B cell (primary cell): ENCODE data around the gene ZC3H11A. TPM values are rescaled to one million over a fixed set of nuclear protein-coding genes. Genes with fewer than 3 reads are reported as not detected.

Experiments
- ATAC-seq: fragments of 200-7000 bp; cut with Tn5 transposase; one replicate; pipeline ENCODE4 v1.10.0; 2021; ENCODE audit warnings: low read depth, mild to moderate bottlenecking, moderate number of reproducible peaks, moderate library complexity
- CTCF ChIA-PET: fragments of 350-600 bp; sonication (Branson Sonifier 250); formaldehyde crosslinking; loops from one replicate; lab custom pipeline; 2021; ENCODE audit warnings: antibody characterized with exemption, inconsistent platforms; lab: Charles Lee
- POLR2A ChIA-PET: fragments of 350-600 bp; sonication (Branson Sonifier 250); formaldehyde crosslinking; loops from one replicate; lab custom pipeline; 2021; ENCODE audit warnings: antibody characterized with exemption; lab: Charles Lee
- DNase-seq: peaks from one replicate; pipeline ENCODE4 v3.0.0; 2013
- H2AFZ ChIP-seq: 2 replicates; pipeline ENCODE4 v1.6.1; 2012; ENCODE audit warnings: mild to moderate bottlenecking, low read depth, low read length; ENCODE audit not compliant: insufficient read depth, poor library complexity, severe bottlenecking
- H3K27ac ChIP-seq, 2 donors: 1 replicate in 1 of 2; 2 replicates in 1 of 2; pipeline ENCODE4 v1.5.1; 2012 to 2013; ENCODE audit warnings: low read length in 2 of 2, mild to moderate bottlenecking in 2 of 2, moderate library complexity in 1 of 2
- H3K27me3 ChIP-seq, 4 experiments: fragments of 200-600 bp in 1 of 4; sonication (generic) in 1 of 4; replicated peaks in 1 of 4; 1 replicate in 2 of 4; 2 replicates in 2 of 4; pipeline versions ENCODE4 v1.6.1 to v1.7.0; 2013 to 2016; ENCODE audit warnings: low read length in 3 of 4, mild to moderate bottlenecking in 2 of 4, mixed read lengths in 1 of 4, moderate library complexity in 1 of 4; ENCODE audit not compliant: insufficient read depth in 4 of 4, control insufficient read depth in 3 of 4; ENCODE audit errors: control extremely low read depth in 1 of 4
- H3K36me3 ChIP-seq, 2 experiments: replicated peaks in 1 of 2; 1 replicate in 1 of 2; 2 replicates in 1 of 2; pipeline versions ENCODE4 v1.6.1 to v1.7.1; 2013; ENCODE audit warnings: low read length in 1 of 2; ENCODE audit not compliant: insufficient read depth in 2 of 2, control insufficient read depth in 1 of 2; ENCODE audit errors: control extremely low read depth in 1 of 2, extremely low read depth in 1 of 2
- H3K4me1 ChIP-seq, 2 donors: fragments of 200-600 bp in 1 of 2; sonication (generic) in 1 of 2; 1 replicate in 1 of 2; 2 replicates in 1 of 2; pipeline versions ENCODE4 v1.5.1 to v1.6.1; 2013 to 2017; ENCODE audit warnings: low read length in 2 of 2; ENCODE audit not compliant: control insufficient read depth in 2 of 2, insufficient read depth in 2 of 2
- H3K4me2 ChIP-seq: replicated peaks from 2 replicates; pipeline ENCODE3; 2012; ENCODE audit warnings: mild to moderate bottlenecking, low read depth, low read length; ENCODE audit not compliant: poor library complexity, severe bottlenecking
- H3K4me3 ChIP-seq, 5 experiments: fragments of 200-600 bp in 1 of 5; sonication (generic) in 1 of 5; 1 replicate in 3 of 5; 2 replicates in 2 of 5; pipeline versions ENCODE4 v1.5.1 to v1.7.0; 2011 to 2016; ENCODE audit warnings: low read length in 4 of 5, mild to moderate bottlenecking in 4 of 5, low read depth in 2 of 5, control low read depth in 1 of 5, moderate library complexity in 1 of 5; ENCODE audit not compliant: insufficient read depth in 1 of 5; ENCODE audit errors: control extremely low read depth in 1 of 5, extremely low read depth in 1 of 5
- H3K79me2 ChIP-seq: fragments of 200-600 bp; sonication (generic); one replicate; pipeline ENCODE4 v1.6.0; 2016; ENCODE audit warnings: low read length; ENCODE audit not compliant: control insufficient read depth, insufficient read depth
- H3K9ac ChIP-seq: fragments of 200-600 bp; sonication (generic); 2 replicates; pipeline ENCODE4 v1.6.1; 2017; ENCODE audit warnings: mild to moderate bottlenecking, low read length, moderate library complexity
- H3K9me3 ChIP-seq, 3 donors: one replicate each; pipeline versions ENCODE4 v1.6.1 to v1.7.1; 2013; ENCODE audit warnings: low read length in 2 of 3; ENCODE audit not compliant: control insufficient read depth in 2 of 3, insufficient read depth in 1 of 3; ENCODE audit errors: control extremely low read depth in 1 of 3
- H4K20me1 ChIP-seq: 2 replicates; pipeline ENCODE4 v1.6.0; 2012; ENCODE audit warnings: mild to moderate bottlenecking, low read length; ENCODE audit not compliant: insufficient read depth, control insufficient read depth, poor library complexity, severe bottlenecking
- H3K27ac Mint-ChIP-seq: one replicate; pipeline ENCODE4 v1.8.0; 2021; ENCODE audit warnings: mixed read lengths
- H3K27me3 Mint-ChIP-seq: one replicate; pipeline ENCODE4 v1.8.0; 2021; ENCODE audit warnings: mixed read lengths
- H3K4me1 Mint-ChIP-seq: one replicate; pipeline ENCODE4 v1.8.0; 2021; ENCODE audit warnings: mixed read lengths
- H3K4me3 Mint-ChIP-seq: one replicate; pipeline ENCODE4 v1.8.0; 2021; ENCODE audit warnings: mixed read lengths
- H3K9me3 Mint-ChIP-seq: one replicate; pipeline ENCODE4 v1.8.0; 2022; ENCODE audit warnings: mixed read lengths; ENCODE audit not compliant: insufficient read depth
- EZH2 ChIP-seq: IDR thresholded peaks from 2 replicates; pipeline ENCODE4 v1.6.1; 2012; ENCODE audit warnings: borderline replicate concordance, low read depth, mild to moderate bottlenecking, moderate library complexity, low read length; ENCODE audit not compliant: insufficient read depth, poor library complexity, severe bottlenecking
- WGBS: methylation state at CpG from one replicate; pipeline ENCODE4 v1.1.5; 2013; ENCODE audit warnings: missing lambda C conversion rate; ENCODE audit not compliant: insufficient coverage; 5-methylcytosine and 5-hydroxymethylcytosine counted together
- intact Hi-C: fragments of 100-400 bp; cut with micrococcal nuclease; formaldehyde crosslinking; loops from one replicate; pipeline ENCODE4 v1.10.0; 2022
- polyA plus RNA-seq: library from polyadenylated mRNA; depleted of rRNA; stranded (reverse); fragments of >200 nt; gene quantifications from 2 replicates; pipeline ENCODE4 v1.2.3, GENCODE V29; 2012
- total RNA-seq, 2 donors: library from RNA; stranded (reverse); fragments of 120-200 nt in 1 of 2; gene quantifications; 1 replicate in 1 of 2; 2 replicates in 1 of 2; pipeline versions ENCODE4 v1.2.3 to v1.2.4, GENCODE V29; 2013 to 2022
- TF ChIP-seq, protein P1 (sequence below): fragments of 200-600 bp; IDR thresholded peaks from one replicate; pipeline ENCODE4 v1.8.0; 2022; ENCODE audit warnings: antibody characterized with exemption, mild to moderate bottlenecking

ZC3H11A gene
- total and polyA plus RNA-seq, 2 donors (not counting 1 experiment from before 2014, with no cell fraction given), result 72.1 to 130 TPM

DNA sequence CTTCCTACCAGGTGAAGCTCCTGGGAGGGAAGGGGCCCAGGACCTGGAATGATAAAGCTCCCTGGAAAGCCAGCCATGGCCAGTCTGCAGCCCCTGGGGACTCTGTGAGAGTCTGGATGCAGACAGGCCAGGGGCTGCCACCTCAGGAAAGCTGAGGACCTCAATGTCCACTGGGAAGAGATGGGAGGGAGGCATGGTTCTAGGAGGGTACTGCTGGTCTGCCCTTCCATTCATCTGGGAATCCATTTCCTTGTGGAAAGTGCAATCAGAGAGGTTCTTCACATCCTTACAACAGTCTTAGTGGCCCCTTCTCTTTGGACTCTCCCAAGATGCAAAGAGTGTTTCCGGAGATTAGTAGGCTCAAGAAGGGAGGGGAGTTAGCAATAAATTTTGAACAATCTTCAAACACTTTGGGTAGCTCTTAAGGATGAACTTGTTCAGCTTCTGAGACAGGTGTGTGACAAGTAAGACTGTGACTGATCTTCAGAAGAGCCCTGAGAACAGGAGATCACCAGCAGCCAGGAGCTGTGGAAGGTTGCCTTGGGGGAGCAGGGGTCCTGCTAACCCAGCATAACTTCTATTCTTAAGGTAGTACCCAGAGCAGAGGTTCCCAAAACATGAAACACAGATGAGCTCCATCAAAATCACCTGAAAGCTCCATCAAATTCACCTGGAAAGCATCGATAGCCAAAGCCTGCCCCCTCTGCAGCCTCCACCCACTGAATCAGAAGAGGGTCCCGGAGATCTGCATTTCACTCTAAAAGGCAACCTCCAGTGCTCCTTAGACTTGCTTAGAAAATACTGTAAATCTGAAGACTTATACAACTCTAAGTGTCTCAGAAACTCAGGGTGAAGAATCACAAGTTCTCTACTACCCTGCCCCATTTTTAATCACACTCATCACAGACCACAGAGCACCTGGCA is 31.1 kb upstream of the ZC3H11A start:
- peaks cover 0 to 3% of the 10 kb centered on the region in 2 experiments for H3K36me3 ChIP-seq
- ChIA-PET CTCF (interaction anchor here (1.1 to 2.8 kb wide), 8 partner anchors 9 to 170 kb away, joined by 4 to 20 read pairs (median 4); partner anchors contain the start of gene ATP2B4), POLR2A (interaction anchor here (0.5 to 2.7 kb wide), 5 partner anchors 9 to 458 kb away, joined by 3 to 14 read pairs (median 4); partner anchors contain the start of gene ATP2B4)
- peak overlapping the region in 4 of 5 experiments; percentile 54 to 72 (median 66) for H3K4me3 ChIP-seq
- H3K9ac ChIP-seq, result peak overlapping the region; percentile 68
- no peak for ATAC-seq
- peaks cover 27% of the 10 kb centered on the region for H3K79me2 ChIP-seq
- H3K27me3 ChIP-seq, result no peaks in the 10 kb centered on the region
- Mint-ChIP-seq H3K9me3 (no peaks in the 10 kb centered on the region), H3K4me3 (peak overlapping the region; percentile 95), H3K4me1 (peaks cover 38% of the 10 kb centered on the region), H3K27ac (peak overlapping the region; percentile 99), H3K27me3 (no peaks in the 10 kb centered on the region)
- 85% methylated on average over 3 of the region's 3 CpGs for WGBS
- peak overlapping the region; percentile 61 for H2AFZ ChIP-seq
- intact Hi-C loops, result loop anchor here (1.0 to 5.0 kb wide), 2 partner anchors 10 to 137 kb away; partner anchors contain the start of gene ATP2B4
- H4K20me1 ChIP-seq, result no peaks in the 10 kb centered on the region
- no peak for DNase-seq
- H3K9me3 ChIP-seq, result no peaks in the 10 kb centered on the region
- TF ChIP-seq EZH2, result no peak
- TF ChIP-seq, protein P1, sequence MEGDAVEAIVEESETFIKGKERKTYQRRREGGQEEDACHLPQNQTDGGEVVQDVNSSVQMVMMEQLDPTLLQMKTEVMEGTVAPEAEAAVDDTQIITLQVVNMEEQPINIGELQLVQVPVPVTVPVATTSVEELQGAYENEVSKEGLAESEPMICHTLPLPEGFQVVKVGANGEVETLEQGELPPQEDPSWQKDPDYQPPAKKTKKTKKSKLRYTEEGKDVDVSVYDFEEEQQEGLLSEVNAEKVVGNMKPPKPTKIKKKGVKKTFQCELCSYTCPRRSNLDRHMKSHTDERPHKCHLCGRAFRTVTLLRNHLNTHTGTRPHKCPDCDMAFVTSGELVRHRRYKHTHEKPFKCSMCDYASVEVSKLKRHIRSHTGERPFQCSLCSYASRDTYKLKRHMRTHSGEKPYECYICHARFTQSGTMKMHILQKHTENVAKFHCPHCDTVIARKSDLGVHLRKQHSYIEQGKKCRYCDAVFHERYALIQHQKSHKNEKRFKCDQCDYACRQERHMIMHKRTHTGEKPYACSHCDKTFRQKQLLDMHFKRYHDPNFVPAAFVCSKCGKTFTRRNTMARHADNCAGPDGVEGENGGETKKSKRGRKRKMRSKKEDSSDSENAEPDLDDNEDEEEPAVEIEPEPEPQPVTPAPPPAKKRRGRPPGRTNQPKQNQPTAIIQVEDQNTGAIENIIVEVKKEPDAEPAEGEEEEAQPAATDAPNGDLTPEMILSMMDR, result no peak
- H3K27ac ChIP-seq, result peak overlapping the region; percentile 79 to 82
- peaks cover 14 to 36% of the 10 kb centered on the region in 2 donors for H3K4me1 ChIP-seq
- H3K4me2 ChIP-seq, result peak overlapping the region; percentile 66
